Stimulated activated CD8-positive, alpha-beta memory T cell treated with anti-CD3 and anti-CD28 coated beads, Interleukin-4, amount 100 ng/mL, for 4 hours (primary cell): ENCODE measurements around the gene FIGNL1.

Experiments
- DNase-seq, 2 donors: peaks; one replicate each; pipeline ENCODE4 v3.0.0-alpha.2; 2020; ENCODE audit warnings: low read depth in 2 of 2, low spot score in 1 of 2

FIGNL1 gene

DNA sequence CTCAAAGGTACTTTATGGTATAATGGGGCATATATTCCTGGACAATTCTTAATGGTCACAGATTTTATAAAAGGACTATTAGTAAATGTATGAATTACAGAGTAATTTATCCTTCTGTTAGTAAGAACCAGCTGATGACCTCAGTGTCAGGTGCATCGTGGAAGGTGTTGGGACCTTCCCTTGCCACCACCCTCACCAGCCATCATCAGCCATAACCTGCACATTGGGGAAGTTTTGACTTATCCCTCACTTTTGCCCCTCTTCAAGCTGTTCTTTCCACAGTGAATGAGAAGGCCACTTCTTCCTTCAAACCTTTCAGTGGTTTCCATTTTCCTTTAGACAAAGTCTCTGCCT lies 52.2 kb downstream of the FIGNL1 start:
- no peak for DNase-seq

DNA sequence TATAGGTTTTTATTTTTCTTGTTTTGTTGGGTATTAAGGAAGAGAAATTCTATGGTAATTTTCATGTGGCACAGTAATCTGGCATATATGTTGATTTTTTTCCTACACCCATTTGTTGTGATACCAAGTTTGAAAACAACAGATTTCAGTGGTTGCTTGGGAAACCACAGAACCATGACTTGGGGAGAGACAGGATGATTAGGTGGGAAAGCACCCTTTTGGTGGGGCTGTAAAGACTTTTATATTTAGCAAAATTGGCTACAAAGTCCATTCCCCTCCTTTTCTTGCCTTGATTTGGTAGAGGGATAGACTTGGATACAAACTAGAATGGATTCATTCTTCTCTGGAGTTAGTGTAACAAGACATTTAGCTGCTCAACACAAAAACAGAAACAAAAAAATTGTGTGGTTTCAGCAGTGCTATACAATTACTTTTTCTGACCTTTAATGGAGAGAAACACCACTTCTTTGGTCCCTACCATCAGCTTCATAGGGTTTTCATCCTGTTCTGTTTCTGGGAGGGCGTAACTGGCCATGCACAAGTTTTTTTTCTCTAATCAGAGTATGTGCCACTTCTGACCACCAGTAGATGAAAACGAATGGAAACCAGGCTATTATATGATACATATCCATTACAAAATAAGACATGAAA lies 52.7 kb downstream of the FIGNL1 start:
- no peak for DNase-seq

DNA sequence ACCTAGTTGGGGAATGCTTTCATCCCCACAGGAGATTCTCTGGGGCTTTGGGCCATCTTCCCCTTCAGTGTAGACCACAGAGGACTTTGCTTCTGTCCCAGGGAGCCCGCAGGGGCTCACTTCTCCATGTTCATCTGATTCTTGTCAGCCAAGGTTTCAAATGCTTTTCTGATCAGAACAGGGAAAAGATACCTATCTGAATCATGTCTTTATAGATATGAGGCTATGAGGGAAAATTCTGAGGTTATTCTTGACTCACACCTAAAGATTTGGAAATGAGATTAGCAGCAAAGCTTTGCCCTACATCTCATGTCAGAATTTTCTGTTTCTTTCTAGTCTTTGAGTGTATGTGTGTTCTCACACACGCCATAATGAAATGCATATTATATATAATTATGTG lies 53.3 kb downstream of the FIGNL1 start:
- no peak for DNase-seq

DNA sequence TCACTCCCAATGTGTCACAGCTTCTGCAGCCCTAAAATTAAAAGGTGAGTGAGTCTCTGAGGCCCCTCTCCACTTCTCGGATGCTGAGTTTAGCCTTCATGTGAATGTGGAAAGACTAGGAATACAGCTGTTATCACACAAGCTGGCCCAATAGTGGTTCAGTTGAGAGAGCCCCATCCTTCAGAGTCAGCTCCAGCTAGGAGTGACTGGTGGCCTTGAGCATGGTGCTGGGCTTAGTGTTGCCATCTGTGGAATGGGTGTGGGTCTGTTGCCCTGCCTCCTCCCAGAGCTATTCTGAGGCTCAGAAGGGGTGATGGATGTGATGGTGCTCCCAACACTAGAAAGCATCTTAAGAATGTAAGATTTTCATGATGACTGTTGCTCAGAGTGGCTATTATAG lies 55.8 kb downstream of the FIGNL1 start:
- DNase-seq, result no peak
